GM12892 (cell line): ENCODE measurements around the gene ZP3.
"Not testable (repeated sequence)": the region's sequence is repeated elsewhere in the genome, so short reads cannot be mapped to it uniquely, and the experiment has no call there.

Source experiments
- DNase-seq: peaks from one replicate; pipeline ENCODE4 v3.0.0; 2011; ENCODE audit not compliant: insufficient read length
- FAIRE-seq: peaks from 2 replicates; lab custom pipeline; 2011; peaks lifted over from hg19 to GRCh38; lab: Jason Lieb, UNC
- POLR2A ChIP-seq: IDR thresholded peaks from 2 replicates; pipeline ENCODE4 v1.6.1; 2011; ENCODE audit warnings: low read depth, low read length, control low read depth
- POLR2AphosphoS5 ChIP-seq: IDR thresholded peaks from 2 replicates; pipeline ENCODE4 v1.6.1; 2011; ENCODE audit warnings: low read depth, low read length, control low read depth
- TAF1 ChIP-seq: IDR thresholded peaks from 2 replicates; pipeline ENCODE4 v1.6.1; 2011; ENCODE audit warnings: low read depth, mild to moderate bottlenecking, control low read depth, low read length, borderline replicate concordance

Gene ZP3

DNA sequence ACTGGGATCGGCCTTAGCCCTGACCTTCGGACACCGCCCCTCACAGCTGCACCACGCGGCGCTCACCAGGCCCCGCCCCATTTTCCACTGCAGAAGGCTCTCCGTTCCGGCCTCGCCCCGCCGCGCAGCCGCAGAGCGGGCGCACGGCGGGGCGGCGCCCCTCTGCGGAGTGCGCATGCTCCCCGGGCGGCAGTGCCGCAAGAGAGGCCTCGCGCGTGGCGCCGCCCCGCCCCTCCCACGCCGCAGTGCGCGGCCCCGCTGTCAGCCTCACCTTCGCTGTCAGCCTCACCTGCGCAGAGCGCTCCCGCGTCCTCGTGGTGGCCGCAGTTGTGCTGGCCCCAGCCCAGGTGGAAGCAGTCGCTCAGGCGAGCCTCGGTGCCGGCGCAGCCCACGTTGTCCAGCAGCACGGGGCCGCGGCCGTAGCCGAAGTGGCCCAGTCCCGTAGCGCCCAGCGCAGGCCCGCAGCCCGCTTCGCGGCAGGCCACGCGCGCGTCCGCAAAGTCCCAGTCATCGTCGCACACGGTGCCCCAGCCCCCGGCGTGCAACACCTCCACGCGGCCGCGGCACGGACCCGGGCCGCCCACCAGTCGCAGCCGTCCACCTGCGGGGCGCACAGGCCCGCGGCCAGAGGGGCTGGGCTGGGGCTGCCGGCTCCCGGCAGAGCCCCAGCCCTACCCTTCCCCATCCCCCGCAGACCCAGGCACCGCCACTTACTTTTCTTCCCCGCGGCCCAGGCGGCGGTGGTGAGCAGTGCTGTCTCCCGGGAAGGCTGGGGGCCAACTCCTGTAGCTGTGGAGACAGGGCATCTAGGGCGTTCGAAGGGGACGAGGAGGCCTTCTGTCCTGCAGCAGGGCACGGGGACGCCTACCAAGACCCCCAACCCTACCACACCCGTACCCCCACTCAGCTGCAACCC lies 31.4 kb upstream of the ZP3 start:
- DNase-seq (peak; percentile 98), FAIRE-seq (peak; percentile 81)
- TF ChIP-seq POLR2AphosphoS5 (peak; percentile 64; the same call in 1 of the 2 replicates), POLR2A (peak; percentile 67), TAF1 (no peak)

DNA sequence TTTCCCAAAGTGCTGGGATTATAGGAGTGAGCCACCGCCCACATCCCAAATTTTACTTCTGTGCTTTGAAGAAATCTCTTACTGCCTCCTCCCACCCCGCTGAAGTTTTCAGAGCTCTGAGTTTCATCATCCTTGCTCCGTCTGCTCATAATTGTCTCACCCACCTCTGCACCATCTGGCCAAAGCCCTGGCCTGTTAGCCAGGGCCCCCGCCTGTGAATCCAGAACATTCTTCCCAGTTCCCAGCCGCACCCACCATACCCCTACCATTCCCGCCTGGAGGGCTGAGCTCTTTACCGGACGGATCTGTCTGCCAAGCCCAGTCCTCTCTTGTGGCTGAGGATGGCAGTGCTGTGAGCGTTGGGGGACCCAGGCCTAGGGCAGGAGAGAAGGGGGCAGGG lies 29.8 kb upstream of the ZP3 start:
- TF ChIP-seq POLR2A (no peak), TAF1 (no peak), POLR2AphosphoS5 (no peak)
- DNase-seq = no peak

DNA sequence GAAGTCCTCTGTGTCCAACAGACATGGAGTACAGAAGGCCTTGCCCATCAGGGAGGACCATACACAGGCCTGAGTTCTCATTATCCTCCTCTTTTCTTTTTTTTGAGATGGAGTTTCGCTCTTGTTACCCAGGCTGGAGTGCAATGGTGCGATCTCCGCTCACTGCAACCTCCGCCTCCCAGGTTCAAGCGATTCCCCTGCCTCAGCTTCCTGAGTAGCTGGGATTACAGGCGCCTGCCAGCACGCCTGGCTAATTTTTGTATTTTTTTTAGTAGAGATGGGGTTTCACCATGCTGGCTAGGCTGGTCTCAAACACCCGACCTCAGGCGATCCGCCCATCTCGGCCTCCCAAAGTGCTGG lies 29.2 kb upstream of the ZP3 start:
- FAIRE-seq, DNase-seq: not testable (repeated sequence)

More for the DNA sequence above, 29.8 kb upstream of the ZP3 start:
- FAIRE-seq = no peak

DNA sequence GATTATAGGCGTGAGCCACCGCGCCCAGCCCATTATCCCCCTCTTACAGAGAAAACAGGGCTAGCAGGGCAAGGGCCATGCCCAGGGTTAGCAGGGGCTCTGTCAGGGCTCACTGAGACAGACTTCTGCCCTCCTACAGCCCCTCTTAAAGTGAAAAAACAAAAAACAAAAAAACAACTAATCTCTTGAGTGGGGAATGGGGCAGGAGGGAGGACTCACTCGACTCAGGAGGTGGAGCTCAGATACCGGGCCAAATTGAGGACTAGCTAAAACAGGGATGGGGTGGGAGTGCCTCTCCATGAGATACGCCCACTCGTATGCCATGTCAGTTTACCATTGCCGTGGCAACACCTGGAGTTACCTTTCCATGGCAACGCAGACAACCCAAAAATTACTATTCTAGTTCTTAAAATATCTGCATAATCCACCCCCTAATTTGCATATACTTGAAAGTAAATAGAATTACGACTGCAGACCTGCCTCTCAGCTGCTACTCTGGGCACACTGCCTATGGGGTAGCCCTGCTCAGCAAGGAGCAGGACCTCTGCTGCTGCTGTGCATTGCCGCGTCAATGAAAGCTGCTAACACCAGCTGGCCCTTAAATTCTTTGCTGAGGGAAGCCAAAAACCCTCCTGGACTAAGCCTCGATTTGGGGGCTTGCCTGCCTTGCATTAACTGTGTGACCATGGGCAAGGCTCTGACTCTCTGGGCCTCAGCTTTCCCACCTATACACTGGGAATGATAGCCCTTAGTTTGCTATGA lies 28.6 kb upstream of the ZP3 start:
- FAIRE-seq = no peak
- TF ChIP-seq POLR2A = no peak
- TF ChIP-seq POLR2AphosphoS5 = no peak
- no peak for TF ChIP-seq TAF1
- DNase-seq = no peak

DNA sequence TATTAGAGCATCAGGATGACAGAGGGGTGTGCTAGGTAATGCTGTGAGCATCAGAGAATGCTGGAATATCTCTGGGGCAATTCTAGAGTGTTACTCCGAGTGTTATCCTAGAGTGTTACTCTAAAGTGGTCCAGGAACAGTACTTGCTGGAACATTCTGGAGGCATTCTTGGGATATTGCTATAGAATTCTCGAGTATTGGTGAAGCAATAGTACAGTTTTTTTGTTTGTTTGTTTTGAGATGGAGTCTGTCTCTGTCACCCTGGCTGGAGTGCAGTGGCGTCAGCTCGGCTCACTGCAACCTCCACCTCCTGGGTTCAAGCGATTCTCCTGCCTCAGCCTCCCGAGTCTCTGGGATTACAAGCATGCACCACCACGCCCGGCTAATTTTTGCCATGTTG lies 27.9 kb upstream of the ZP3 start:
- DNase-seq (no peak), FAIRE-seq (no peak)
- no peak for TF ChIP-seq POLR2A
- no peak for TF ChIP-seq POLR2AphosphoS5
- TF ChIP-seq TAF1 = no peak

DNA sequence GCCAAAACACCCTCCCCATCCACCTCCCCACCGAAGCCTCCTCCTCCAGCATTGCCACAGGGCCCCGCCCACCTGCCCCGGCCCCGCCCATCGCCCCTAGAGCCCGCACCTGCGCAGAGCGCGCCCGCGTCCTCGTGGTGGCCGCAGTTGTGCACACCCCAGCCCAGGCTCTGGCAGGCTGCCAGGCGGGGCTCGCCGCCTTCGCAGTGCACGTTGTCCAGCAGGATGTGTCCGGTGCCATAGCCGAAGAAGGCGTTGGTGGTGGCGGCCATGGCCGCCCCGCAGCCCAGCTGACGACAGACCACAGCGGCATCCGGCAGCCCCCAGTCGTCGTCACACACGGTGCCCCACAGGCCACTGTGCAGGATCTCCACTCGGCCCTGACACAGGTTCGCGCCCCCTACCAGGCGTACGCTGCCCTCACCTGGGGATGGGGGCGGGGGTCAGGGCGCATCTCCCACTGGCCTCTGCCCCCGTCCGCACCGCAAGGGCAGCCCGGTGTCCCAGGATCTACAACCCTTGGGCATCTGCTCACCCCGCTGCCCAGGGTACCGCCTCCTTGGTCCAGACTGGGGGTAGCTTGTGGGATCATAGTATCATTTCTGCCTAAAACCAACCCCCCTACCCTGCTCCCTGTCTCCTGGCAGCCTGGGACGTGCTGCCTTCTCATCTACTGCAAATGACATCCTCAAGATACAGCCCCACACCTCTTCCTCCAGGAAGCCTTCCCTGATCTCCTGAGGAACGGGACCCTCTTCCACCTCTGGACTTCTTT lies 27.2 kb upstream of the ZP3 start:
- DNase-seq = peak; percentile 81
- no peak for FAIRE-seq
- peak; percentile 24; the same call in 1 of the 2 replicates for TF ChIP-seq POLR2A
- no peak for TF ChIP-seq TAF1

DNA sequence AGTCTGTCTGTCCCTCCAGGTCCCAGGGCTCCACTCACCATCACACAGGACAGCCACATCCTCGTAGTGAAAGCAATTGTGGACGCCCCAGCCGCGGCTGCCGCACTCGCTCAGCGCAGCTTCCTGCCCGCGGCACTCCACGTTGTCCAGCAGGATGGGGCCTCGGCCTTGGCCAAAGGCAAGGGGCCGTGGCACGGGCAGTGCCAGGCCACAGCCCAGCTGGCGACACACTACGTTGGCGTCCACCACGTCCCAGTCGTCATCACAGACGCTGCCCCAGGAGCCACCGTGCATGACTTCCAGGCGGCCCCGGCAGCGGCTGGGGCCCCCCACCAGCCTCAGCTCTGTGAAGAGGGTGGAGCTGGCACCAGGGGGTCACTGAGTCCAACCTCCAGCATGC lies 24.5 kb upstream of the ZP3 start:
- DNase-seq = no peak
- TF ChIP-seq TAF1 = no peak
- no peak for TF ChIP-seq POLR2A
- no peak for TF ChIP-seq POLR2AphosphoS5
- FAIRE-seq = no peak

DNA sequence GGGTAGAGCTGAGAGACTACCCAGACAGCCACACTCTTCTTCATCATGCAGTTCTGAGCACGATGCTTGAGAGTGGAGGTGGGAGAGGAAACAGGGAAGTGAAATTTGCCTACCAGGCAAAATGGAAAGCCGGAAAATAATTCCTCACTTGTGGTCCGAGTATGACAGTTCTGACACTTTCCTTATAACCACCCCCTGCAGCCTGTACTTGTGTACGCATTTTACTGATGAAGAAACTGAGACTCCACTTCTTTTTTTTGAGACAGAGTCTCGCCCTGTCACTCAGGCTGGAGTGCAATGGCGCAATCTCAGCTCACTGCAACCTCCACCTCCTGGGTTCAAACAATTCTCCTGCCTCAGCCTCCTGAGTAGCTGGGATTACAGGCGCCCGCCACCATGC lies 21.7 kb upstream of the ZP3 start:
- FAIRE-seq, DNase-seq: not testable (repeated sequence)

DNA sequence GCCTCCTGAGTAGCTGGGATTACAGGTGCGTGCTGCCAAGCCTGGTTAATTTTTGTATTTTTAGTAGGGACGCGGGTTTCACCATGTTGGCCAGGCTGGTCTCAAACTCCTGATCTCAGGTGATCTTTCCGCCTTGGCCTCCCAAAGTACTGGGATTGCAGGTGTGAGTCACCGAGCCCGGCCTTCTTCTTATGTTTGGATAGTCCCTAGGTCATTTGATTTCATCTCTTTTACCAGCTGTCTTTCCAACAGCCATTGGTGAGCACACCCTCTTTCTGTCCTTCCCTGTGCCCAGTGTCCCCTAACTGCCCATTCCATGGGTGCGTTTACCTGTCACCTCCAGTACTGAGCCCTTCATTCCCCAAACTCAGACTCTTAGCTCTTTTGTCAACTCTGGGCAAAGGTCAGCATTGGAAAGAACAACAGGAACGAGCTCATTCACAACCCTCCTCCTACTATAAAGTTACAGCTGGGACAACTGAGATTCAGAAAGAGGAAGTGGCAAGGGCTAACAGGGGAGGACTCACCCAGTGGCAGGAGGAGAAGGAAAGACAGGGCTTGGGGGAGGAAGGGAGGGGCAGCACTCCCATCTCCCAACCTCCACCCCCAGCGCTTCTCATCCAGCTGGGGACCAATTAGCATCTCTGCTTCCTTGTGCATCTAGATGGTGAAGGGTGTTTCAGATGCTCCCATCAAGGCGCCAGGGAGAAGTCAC lies 20.8 kb upstream of the ZP3 start:
- FAIRE-seq (no peak), DNase-seq (no peak)
- TF ChIP-seq TAF1 = no peak
- TF ChIP-seq POLR2A = no peak
- TF ChIP-seq POLR2AphosphoS5 = no peak

DNA sequence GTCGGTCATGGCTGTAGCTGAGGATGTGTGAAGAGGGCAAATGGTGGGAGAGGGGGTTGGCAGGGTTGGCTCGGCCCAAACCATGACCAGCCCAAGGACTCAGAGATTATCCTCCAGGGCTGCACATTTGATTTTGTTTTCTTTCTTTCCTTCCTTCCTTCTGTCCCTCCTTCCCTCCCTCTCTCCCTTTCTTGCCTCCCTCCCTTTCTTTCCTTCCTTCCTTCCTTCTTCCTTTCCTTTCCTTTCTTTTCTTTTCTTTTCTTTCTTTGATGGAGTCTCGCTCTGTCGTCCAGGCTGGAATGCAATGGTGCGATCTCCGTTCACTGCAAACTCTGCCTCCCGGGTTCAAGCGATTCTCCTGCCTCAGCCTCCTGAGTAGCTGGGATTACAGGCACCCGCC lies 19.0 kb upstream of the ZP3 start:
- TF ChIP-seq POLR2AphosphoS5 = no peak
- TF ChIP-seq TAF1 = no peak
- no peak for TF ChIP-seq POLR2A
- FAIRE-seq = no peak
- DNase-seq = no peak

DNA sequence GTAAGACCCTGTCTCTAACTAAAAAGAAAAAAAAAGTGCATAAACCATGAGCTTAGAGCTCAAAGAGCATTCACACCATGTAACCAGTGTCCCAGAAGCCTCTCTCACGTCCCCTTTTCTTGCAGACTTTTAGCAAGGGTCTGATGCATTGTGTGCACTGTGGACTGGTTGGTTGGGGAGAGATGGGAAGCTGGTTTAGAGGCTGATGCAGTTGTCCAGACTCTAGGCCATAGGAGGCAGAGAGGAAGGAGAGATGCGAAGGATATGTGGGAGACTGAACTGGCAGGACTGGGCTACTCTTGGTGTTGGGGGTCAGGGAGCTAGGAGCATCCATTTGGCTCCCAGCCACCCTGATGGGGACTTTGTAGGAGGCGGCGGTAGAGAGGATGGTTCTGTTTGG lies 17.0 kb upstream of the ZP3 start:
- TF ChIP-seq POLR2AphosphoS5 (no peak), TAF1 (no peak)
- no peak for DNase-seq
- no peak for FAIRE-seq
